Mucosa of descending colon (tissue), 3 donors: ENCODE data around the gene SETDB2. TPM values are rescaled to one million over a fixed set of nuclear protein-coding genes. Genes with fewer than 3 reads are reported as not detected.
A peak's percentile ranks its signal among the peaks of the same experiment; 100 is the strongest.

Experiments
- ATAC-seq: fragments of 200-7000 bp; cut with Tn5 transposase; one replicate; pipeline ENCODE4 v1.9.1; 2020; ENCODE audit warnings: mild to moderate bottlenecking, moderate library complexity
- DNase-seq, 3 donors: peaks; one replicate each; pipeline ENCODE4 v3.0.0-alpha.2; 2020
- H3K36me3 ChIP-seq: fragments of 200-600 bp; one replicate; pipeline ENCODE4 v1.8.0; 2021; ENCODE audit warnings: low read depth, mild to moderate bottlenecking
- H3K4me1 ChIP-seq: fragments of 200-600 bp; one replicate; pipeline ENCODE4 v1.8.0; 2021; ENCODE audit warnings: low read depth, mild to moderate bottlenecking
- H3K4me3 ChIP-seq: fragments of 200-600 bp; one replicate; pipeline ENCODE4 v1.8.0; 2021; ENCODE audit warnings: mild to moderate bottlenecking
- H3K9me3 ChIP-seq: fragments of 200-600 bp; one replicate; pipeline ENCODE4 v1.8.0; 2021; ENCODE audit warnings: mild to moderate bottlenecking
- intact Hi-C, 2 donors: fragments of 100-400 bp; cut with DNase I in 1 of 2; cut with micrococcal nuclease in 1 of 2; formaldehyde crosslinking; loops; one replicate each; pipeline versions ENCODE4 v1.11.0 to v1.11.1; 2022; cut with DNase I, micrococcal nuclease
- total RNA-seq, 3 donors: library from RNA; stranded (reverse); fragmentation: NEBNext Ultra II Directional in 2 of 3; extraction: Animal tissue kit (Norgen Biotek cat#: 25700) in 2 of 3; gene quantifications; one replicate each; pipeline versions ENCODE4 v1.2.1 to v1.2.4, GENCODE V29; 2021 to 2023
- TF ChIP-seq, protein P1 (sequence below): fragments of 200-600 bp; IDR thresholded peaks from one replicate; pipeline ENCODE4 v1.8.0; 2022; ENCODE audit warnings: antibody characterized with exemption, mild to moderate bottlenecking
- donor health status: DM: no; HTN: no; CAD: no; lungs with moderate emphysema.
- donor health status: DM: no; HTN: no; CAD: no.
- donor health status: DM: no; HTN: yes; CAD: no.

The SETDB2 gene
- total RNA-seq, 3 donors from 2014 or later, result 10.6 to 13.7 (median 11.7) TPM

DNA sequence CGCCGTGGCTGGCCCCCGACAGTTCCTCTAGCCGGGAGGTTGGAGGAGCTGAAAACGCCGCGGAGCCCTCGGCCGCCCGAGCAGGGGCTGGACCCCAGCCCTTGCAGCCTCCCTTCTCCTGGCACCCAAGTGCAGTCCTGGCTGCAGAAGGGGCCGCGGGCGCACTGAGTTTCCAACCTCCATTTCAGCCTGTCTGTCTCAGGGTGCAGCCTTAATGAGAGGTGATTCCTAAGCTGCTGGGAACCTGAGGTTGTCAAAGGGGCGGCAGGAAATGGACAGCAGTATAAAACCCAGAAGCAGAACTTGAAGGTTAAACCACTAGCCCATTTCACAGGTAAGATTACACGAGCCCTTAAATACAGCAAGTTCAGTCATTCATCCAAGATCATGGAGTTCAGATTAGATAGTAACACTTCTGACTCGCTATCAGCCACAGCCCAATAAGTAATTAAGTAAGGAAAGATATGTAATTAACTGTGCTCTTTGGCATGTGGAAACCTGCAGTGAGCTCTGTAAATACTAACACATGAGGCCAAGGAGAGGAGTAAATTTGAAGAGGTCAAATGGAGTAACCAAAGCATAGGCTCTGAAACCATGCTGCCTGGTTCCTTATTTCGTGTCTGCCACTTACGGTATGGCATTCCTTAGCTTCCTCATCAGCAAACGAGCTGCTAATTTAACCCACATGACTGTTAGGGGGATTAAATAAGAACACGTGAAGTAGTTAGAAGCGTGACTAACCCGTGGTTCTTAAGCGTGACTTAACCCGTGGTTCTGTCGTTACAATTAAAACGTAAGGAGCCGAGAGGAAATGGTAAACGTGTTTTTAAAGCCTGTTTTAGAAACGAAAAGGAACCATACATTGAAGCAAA lies 686 bp downstream of the SETDB2 start:
- DNase-seq (peak in 1 of 3 donors; percentile 55), ATAC-seq (peak; percentile 24)
- H3K9me3 ChIP-seq, result no peaks in the 10 kb centered on the region
- intact Hi-C loops, result no loop called here
- no peaks in the 10 kb centered on the region for H3K36me3 ChIP-seq
- peak overlapping the region; percentile 54 for H3K4me3 ChIP-seq
- H3K4me1 ChIP-seq, result peaks cover 20% of the 10 kb centered on the region
- TF ChIP-seq, protein P1, sequence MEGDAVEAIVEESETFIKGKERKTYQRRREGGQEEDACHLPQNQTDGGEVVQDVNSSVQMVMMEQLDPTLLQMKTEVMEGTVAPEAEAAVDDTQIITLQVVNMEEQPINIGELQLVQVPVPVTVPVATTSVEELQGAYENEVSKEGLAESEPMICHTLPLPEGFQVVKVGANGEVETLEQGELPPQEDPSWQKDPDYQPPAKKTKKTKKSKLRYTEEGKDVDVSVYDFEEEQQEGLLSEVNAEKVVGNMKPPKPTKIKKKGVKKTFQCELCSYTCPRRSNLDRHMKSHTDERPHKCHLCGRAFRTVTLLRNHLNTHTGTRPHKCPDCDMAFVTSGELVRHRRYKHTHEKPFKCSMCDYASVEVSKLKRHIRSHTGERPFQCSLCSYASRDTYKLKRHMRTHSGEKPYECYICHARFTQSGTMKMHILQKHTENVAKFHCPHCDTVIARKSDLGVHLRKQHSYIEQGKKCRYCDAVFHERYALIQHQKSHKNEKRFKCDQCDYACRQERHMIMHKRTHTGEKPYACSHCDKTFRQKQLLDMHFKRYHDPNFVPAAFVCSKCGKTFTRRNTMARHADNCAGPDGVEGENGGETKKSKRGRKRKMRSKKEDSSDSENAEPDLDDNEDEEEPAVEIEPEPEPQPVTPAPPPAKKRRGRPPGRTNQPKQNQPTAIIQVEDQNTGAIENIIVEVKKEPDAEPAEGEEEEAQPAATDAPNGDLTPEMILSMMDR, result no peak

DNA sequence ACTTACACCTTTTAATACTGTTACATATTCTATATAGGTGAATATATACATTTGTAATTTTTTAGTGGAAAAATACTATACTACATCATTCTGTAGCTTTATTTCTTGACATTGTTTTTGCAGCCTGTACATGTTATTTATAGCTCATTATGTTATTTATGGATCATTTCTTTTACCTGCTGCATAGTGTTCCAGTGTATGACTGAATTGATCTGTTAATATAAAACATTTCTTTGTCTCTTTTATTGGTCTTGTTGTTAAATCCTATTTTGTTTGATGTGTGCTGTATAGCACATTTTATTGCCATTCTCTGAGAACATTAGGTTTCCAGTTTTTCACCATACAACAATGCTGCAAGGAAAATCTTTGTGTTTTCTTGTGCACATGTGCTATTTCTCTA lies 2.4 kb downstream of the SETDB2 start:
- H3K4me1 ChIP-seq, result peaks cover 20% of the 10 kb centered on the region
- no peaks in the 10 kb centered on the region for H3K9me3 ChIP-seq
- intact Hi-C loops, result no loop called here
- ATAC-seq (no peak), DNase-seq (no peak)
- TF ChIP-seq, protein P1, result no peak
- no peak overlapping the region for H3K4me3 ChIP-seq
- no peaks in the 10 kb centered on the region for H3K36me3 ChIP-seq

GRCh38 chr13:49448753-49449152 lies 4.7 kb downstream of the SETDB2 start:
- H3K36me3 ChIP-seq, result no peaks in the 10 kb centered on the region
- intact Hi-C loops, result no loop called here
- DNase-seq, result no peak

GRCh38 chr13:49450105-49450819 lies 6.2 kb downstream of the SETDB2 start:
- TF ChIP-seq, protein P1, result no peak
- Histone ChIP-seq H3K9me3 (no peaks in the 10 kb centered on the region), H3K4me1 (peaks cover 20% of the 10 kb centered on the region), H3K36me3 (no peaks in the 10 kb centered on the region), H3K4me3 (no peak overlapping the region)
- intact Hi-C loops, result no loop called here
- ATAC-seq (no peak), DNase-seq (no peak)

More at GRCh38 chr13:49448753-49449152, 4.7 kb downstream of the SETDB2 start:
- no peak for ATAC-seq
- H3K4me3 ChIP-seq, result no peak overlapping the region
- H3K9me3 ChIP-seq, result no peaks in the 10 kb centered on the region
- peaks cover 20% of the 10 kb centered on the region for H3K4me1 ChIP-seq
- TF ChIP-seq, protein P1, result no peak

GRCh38 chr13:49452725-49453457 lies 8.8 kb downstream of the SETDB2 start:
- TF ChIP-seq, protein P1, result no peak
- no peaks in the 10 kb centered on the region for H3K36me3 ChIP-seq
- no peak for ATAC-seq
- H3K4me3 ChIP-seq, result no peak overlapping the region
- H3K4me1 ChIP-seq, result peaks cover 2% of the 10 kb centered on the region
- DNase-seq, result no peak
- intact Hi-C loops, result no loop called here
- H3K9me3 ChIP-seq, result no peaks in the 10 kb centered on the region
